GM23248 (cell line): ENCODE results near the gene CT55.

Source experiments
- EZH2 ChIP-seq: fragments of 200-600 bp; sonication (generic); IDR thresholded peaks from 2 replicates; pipeline ENCODE4 v1.6.1; 2018; ENCODE audit warnings: antibody characterized with exemption, mild to moderate bottlenecking; ENCODE audit not compliant: insufficient read depth, poor library complexity, severe bottlenecking
- EZH2phosphoT487 ChIP-seq: fragments of 200-600 bp; sonication (generic); IDR thresholded peaks from 2 replicates; pipeline ENCODE4 v1.6.1; 2018; ENCODE audit warnings: antibody characterized with exemption, moderate library complexity, mild to moderate bottlenecking, low read depth; ENCODE audit not compliant: insufficient read depth

- TF ChIP-seq EZH2 = no peak
- no peak for TF ChIP-seq EZH2phosphoT487
These were observed 23.5 kb upstream of the CT55 start for GRCh38 chrX:135194684-135195083.
